Smooth muscle cell of the brain vasculature (primary cell): ENCODE measurements around the gene PCBD2.

Experiments
- DNase-seq: peaks from one replicate; pipeline ENCODE4 v3.0.0-alpha.2; 2012; ENCODE audit warnings: low read depth, low spot score

The PCBD2 gene

GRCh38 chr5:135007305-135007704 is 102.4 kb downstream of the PCBD2 start:
- DNase-seq = no peak

- no peak for DNase-seq
Measured at GRCh38 chr5:135007749-135008363, 102.9 kb downstream of the PCBD2 start.

DNA sequence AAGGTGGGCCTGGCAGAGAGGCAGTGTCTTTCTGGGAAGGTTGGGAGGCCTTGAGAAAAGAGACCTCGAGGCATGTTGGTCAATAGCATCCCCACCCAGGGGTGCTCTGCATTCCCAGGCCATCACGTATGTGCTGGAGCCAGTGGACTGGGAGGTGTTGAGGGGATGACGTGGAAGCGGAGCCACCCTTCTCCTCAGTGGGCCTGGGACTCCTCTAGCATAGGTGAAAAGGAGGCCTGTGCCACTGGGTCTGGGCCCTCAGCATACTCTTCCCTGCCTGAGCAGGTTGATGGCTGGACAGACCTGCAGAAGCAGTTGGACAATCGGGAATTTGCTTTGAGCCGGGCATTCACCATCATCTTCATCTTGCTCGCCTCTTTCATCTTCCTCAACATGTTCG is 103.6 kb downstream of the PCBD2 start:
- DNase-seq = no peak

DNA sequence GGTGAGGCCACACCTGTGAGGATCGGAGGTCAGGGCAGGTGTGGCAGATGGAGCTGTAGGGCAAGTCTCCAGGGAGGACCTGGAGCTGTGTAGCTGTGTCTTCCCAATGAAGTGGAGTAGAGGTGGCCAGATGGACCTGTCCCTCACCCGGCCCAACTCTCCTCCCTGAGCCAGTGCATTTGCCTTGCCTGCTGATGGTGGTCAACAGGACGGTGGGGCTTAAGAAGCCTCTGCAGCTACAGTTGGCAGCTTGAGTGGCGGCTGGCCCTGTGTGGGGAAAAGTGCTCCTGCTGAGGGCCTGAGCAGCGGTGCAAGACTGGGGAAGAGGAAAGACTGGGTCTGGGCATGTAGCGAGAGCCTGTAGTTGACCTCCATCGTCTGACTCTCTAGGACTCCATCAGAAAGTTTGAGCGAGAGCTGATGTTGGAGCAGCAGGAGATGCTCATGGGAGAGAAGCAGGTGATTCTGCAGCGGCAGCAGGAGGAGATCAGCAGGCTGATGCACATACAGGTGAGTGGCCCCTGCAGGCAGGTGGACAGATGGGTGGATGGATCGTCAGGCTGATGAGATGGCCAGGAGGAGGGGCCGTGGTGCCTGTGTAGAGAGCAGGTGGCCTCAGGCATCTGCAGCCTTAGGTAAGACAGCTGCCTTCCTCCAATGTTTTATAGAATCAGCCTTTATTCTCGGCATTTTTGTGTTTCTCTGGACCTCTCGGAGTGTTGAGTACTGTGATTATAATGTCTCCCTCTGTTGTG is 104.2 kb downstream of the PCBD2 start:
- no peak for DNase-seq

DNA sequence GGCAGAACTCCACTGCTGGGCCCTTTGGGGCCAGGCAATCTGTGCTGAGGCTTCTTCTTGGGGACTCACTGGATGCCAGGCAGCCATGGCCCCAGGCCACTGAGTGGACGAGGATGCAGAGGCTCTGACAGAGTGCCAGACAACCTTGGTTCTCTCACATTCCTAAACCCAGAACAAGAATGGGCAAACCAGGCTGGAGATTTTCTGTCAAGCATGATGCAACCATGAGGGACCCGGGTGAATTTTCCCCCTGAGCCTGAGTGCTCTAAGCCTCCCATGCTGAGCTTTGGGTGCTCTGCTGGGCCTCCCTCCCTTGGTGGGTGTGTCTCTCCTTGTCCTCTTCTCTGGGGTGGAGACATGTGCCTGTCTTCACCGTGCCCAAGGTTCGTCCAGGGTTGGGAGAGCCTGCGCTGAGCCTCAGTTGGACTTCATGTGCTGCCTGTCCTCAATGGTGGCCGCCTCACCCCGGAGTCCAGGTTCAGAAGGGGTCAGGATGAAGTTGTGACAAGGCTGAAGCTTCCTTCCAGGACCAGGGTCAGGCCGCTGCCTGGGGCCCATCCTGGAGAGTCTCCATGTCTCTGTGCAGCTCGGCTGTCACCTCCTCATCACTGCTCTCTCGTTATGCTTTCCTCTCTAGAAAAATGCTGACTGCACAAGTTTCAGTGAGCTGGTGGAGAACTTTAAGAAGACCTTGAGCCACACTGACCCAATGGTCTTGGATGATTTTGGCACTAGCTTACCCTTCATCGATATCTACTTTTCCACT is 105.0 kb downstream of the PCBD2 start:
- no peak for DNase-seq

DNA sequence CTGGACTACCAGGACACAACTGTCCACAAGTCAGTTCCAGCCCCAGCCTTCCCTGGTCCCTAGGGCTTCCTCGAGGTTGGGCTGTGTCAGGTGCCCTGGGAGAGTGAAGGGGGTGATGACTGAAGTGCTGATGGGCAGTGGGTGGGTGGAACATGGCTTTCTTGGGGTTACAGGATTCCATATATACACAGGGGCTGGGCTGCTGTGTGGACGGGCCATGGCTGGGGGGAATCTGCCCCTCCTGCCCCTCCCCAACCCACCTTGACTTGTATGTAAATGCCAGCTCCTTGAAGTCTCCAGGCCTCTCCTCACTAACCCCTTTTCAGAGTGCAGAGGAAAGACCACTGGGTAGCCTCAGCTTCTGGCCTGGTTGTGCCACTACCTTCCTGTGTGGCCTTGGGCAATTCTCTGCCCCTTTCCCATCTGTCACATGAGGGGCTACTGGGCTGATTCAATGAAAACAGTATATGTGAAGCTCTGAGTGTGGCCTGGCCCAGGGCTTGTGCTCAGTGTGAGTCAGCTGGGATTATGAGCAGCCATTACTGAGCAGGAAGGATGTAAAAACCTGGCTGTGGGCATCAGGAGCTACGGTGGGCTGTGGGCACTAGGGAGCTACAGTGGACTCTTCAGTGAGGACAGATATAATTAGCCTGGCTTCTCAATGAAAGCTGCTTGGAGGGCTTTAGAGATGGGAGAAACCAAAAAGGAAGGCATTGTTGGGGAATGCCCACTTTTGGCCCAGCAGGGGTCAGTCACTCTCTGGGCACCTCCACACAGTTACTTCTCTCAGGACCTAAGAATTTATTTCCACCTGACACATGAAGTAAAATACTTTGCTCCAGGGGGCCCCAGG is 105.8 kb downstream of the PCBD2 start:
- DNase-seq = no peak

GRCh38 chr5:135011355-135012032 is 106.6 kb downstream of the PCBD2 start:
- DNase-seq = no peak

- DNase-seq = no peak
Measured at GRCh38 chr5:135012033-135012588, 107.2 kb downstream of the PCBD2 start.
